ENCODE data around the gene METTL27.

- TF ChIP-seq CTCF (IDR thresholded peaks at IDR 0.05) = no peak
- no peak for TF ChIP-seq POLR2A (IDR thresholded peaks at IDR 0.05)
Observed at GRCh38 chr7:73820013-73820412, 22.3 kb downstream of the METTL27 start.

Measured in thyroid gland (tissue), 4 donors.